Osteocyte (in vitro differentiated cells): Measurements from ENCODE around the gene RAI14. TPM values are rescaled to one million over a fixed set of nuclear protein-coding genes. Genes with fewer than 3 reads are reported as not detected.

Experiments
- DNase-seq: peaks from one replicate; pipeline ENCODE4 v3.0.0; 2021; ENCODE audit warnings: mixed read lengths; ENCODE audit not compliant: unreplicated experiment; ENCODE audit errors: extremely low spot score
- H3K27ac Mint-ChIP-seq: one replicate; pipeline ENCODE4 v1.8.0; 2021; ENCODE audit warnings: mild to moderate bottlenecking, mixed read lengths; ENCODE audit not compliant: unreplicated experiment
- H3K27me3 Mint-ChIP-seq: one replicate; pipeline ENCODE4 v1.8.0; 2021; ENCODE audit warnings: mixed read lengths; ENCODE audit not compliant: unreplicated experiment
- H3K36me3 Mint-ChIP-seq: one replicate; pipeline ENCODE4 v1.8.0; 2021; ENCODE audit warnings: mixed read lengths; ENCODE audit not compliant: unreplicated experiment
- H3K4me1 Mint-ChIP-seq: one replicate; pipeline ENCODE4 v1.8.0; 2021; ENCODE audit warnings: mixed read lengths; ENCODE audit not compliant: unreplicated experiment
- H3K4me3 Mint-ChIP-seq: one replicate; pipeline ENCODE4 v1.8.0; 2021; ENCODE audit warnings: mild to moderate bottlenecking, moderate library complexity, mixed read lengths; ENCODE audit not compliant: unreplicated experiment
- H3K9me3 Mint-ChIP-seq: one replicate; pipeline ENCODE4 v1.8.0; 2021; ENCODE audit warnings: mixed read lengths; ENCODE audit not compliant: unreplicated experiment
- total RNA-seq: library from RNA; stranded (reverse); gene quantifications from 2 replicates; pipeline ENCODE4 v1.2.1, GENCODE V29; 2021
- TF ChIP-seq, protein P1 (sequence below): fragments of 200-600 bp; sonication (generic); IDR thresholded peaks from 2 replicates; pipeline ENCODE4 v1.5.0; 2021; ENCODE audit warnings: antibody characterized with exemption, mild to moderate bottlenecking, moderate library complexity

RAI14 gene
- total RNA-seq, 1 donor from 2014 or later = 130 TPM

GRCh38 chr5:34675857-34676256, 19.7 kb downstream of the RAI14 start:
- no peak for DNase-seq
- Mint-ChIP-seq H3K9me3 (no peaks in the 10 kb centered on the region), H3K27me3 (no peaks in the 10 kb centered on the region), H3K4me1 (peaks cover 33% of the 10 kb centered on the region), H3K27ac (peak overlapping the region; percentile 32), H3K36me3 (peaks cover 7% of the 10 kb centered on the region), H3K4me3 (no peak overlapping the region)
- TF ChIP-seq, protein P1, sequence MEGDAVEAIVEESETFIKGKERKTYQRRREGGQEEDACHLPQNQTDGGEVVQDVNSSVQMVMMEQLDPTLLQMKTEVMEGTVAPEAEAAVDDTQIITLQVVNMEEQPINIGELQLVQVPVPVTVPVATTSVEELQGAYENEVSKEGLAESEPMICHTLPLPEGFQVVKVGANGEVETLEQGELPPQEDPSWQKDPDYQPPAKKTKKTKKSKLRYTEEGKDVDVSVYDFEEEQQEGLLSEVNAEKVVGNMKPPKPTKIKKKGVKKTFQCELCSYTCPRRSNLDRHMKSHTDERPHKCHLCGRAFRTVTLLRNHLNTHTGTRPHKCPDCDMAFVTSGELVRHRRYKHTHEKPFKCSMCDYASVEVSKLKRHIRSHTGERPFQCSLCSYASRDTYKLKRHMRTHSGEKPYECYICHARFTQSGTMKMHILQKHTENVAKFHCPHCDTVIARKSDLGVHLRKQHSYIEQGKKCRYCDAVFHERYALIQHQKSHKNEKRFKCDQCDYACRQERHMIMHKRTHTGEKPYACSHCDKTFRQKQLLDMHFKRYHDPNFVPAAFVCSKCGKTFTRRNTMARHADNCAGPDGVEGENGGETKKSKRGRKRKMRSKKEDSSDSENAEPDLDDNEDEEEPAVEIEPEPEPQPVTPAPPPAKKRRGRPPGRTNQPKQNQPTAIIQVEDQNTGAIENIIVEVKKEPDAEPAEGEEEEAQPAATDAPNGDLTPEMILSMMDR = no peak

GRCh38 chr5:34676416-34676815, 20.3 kb downstream of the RAI14 start:
- H3K27me3 Mint-ChIP-seq = no peaks in the 10 kb centered on the region
- no peaks in the 10 kb centered on the region for H3K9me3 Mint-ChIP-seq
- TF ChIP-seq, protein P1 = no peak
- no peak overlapping the region for H3K4me3 Mint-ChIP-seq
- no peak for DNase-seq
- peaks cover 7% of the 10 kb centered on the region for H3K36me3 Mint-ChIP-seq
- peaks cover 39% of the 10 kb centered on the region for H3K4me1 Mint-ChIP-seq
- peak overlapping the region; percentile 36 for H3K27ac Mint-ChIP-seq

DNA sequence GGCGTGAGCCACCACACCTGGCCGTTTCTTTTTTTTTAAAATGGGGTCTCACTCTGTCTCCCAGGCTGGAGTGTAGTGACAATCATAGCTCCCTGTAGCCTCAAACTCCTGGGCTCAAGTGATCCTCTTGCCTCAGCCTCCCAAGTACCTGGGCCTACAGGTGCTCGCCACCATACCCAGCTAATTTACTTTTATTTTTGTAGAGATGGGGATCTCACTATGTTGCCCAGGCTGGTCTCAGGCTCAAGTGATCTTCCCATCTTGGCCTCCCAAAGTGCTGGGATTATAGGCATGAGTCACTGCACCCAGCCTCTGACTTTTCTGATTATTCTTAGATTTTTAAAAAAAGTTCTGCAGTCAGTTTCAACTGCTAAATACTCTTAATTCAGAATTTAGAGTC, 21.3 kb downstream of the RAI14 start:
- DNase-seq = no peak
- H3K9me3 Mint-ChIP-seq = no peaks in the 10 kb centered on the region
- H3K4me1 Mint-ChIP-seq = peaks cover 41% of the 10 kb centered on the region
- no peaks in the 10 kb centered on the region for H3K27me3 Mint-ChIP-seq
- H3K36me3 Mint-ChIP-seq = peaks cover 7% of the 10 kb centered on the region
- no peak overlapping the region for H3K27ac Mint-ChIP-seq
- H3K4me3 Mint-ChIP-seq = no peak overlapping the region
- TF ChIP-seq, protein P1 = no peak

DNA sequence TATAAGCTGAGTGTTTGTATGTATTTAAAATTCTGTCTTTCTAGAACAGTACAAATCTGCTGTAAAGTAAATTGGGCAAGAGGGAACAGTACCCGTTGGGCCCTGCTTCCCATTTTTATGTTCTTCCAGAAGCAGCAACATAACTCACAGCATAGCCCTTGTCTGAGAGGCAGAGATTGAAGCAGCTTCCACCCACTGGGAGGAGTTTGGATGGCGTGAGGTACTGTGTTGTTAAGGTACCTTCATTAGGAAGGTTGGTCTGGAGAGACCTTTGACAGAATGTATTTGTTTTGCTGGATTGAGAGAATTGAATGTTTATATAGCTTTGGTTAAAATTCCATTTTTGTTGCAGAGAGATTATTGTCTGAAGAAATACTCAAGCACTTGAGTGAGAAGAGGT, 24.8 kb downstream of the RAI14 start:
- Mint-ChIP-seq H3K27ac (peak overlapping the region; percentile 19), H3K4me1 (peaks cover 57% of the 10 kb centered on the region), H3K4me3 (no peak overlapping the region)

GRCh38 chr5:34682926-34683623, 26.9 kb downstream of the RAI14 start:
- H3K4me1 Mint-ChIP-seq = peaks cover 64% of the 10 kb centered on the region
- no peak overlapping the region for H3K4me3 Mint-ChIP-seq
- H3K27me3 Mint-ChIP-seq = no peaks in the 10 kb centered on the region
- peaks cover 8% of the 10 kb centered on the region for H3K36me3 Mint-ChIP-seq
- no peak for DNase-seq
- TF ChIP-seq, protein P1 = no peak
- H3K27ac Mint-ChIP-seq = peak overlapping the region; percentile 47
- H3K9me3 Mint-ChIP-seq = no peaks in the 10 kb centered on the region

More for the DNA sequence above, 24.8 kb downstream of the RAI14 start:
- H3K27me3 Mint-ChIP-seq = no peaks in the 10 kb centered on the region
- H3K36me3 Mint-ChIP-seq = peaks cover 2% of the 10 kb centered on the region
- no peak for DNase-seq
- no peaks in the 10 kb centered on the region for H3K9me3 Mint-ChIP-seq
- TF ChIP-seq, protein P1 = no peak
